ENCODE data around the gene PTPRE. TPM values are rescaled to one million over a fixed set of nuclear protein-coding genes. Genes with fewer than 3 reads are reported as not detected.

Gene PTPRE
- total RNA-seq, 1 experiment from 2014 or later = 0.50 TPM

DNA sequence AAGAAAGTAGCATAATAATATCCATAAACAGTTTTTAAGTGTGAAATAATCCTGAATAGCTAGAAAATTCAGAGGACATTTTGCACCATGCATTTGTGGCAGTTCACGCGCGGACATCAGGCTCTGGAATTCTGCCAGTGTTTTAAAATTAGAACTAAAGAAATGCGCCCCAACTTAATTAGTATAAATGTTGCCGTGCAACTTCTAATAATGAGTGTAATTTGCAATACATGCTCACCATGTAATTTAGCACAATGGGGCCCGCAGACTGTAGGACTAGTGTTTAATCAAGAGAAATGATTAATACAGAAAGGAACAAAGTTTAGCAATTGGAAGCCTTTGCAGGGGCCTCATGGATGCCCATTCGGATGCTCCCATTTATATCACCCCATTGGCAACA is 96.6 kb downstream of the PTPRE start:
- no TSS peak for BruUV-seq (replicated peaks)
- H3K4me1 ChIP-seq = no peaks in the 10 kb centered on the region
- ChIA-PET POLR2A (no interaction called here), CTCF (no interaction called here)
- no peak overlapping the region for H3K4me3 Mint-ChIP-seq (ENCODE audit: unreplicated experiment)
- H3K4me3 ChIP-seq (ENCODE audit: low read depth, low read length) = no peak overlapping the region
- no peaks in the 10 kb centered on the region for H3K36me3 ChIP-seq (ENCODE audit: control insufficient read depth, insufficient read depth, low read length)
- peaks cover 6% of the 10 kb centered on the region for H3K27me3 Mint-ChIP-seq (ENCODE audit: insufficient read depth, unreplicated experiment)
- no peak for DNase-seq
- no peaks in the 10 kb centered on the region for H3K9me3 ChIP-seq
- no peaks in the 10 kb centered on the region for H3K36me3 Mint-ChIP-seq (ENCODE audit: insufficient read depth, unreplicated experiment)
- no peak overlapping the region for H3K27ac Mint-ChIP-seq (ENCODE audit: unreplicated experiment)
- H3K27me3 ChIP-seq (replicated peaks; ENCODE audit: control insufficient read depth, insufficient read depth, low read length) = peaks cover 3% of the 10 kb centered on the region
- no peak for TF ChIP-seq CTCF (IDR thresholded peaks at IDR 0.05; ENCODE audit: insufficient read depth in 1 of 2, low read depth in 1 of 2, low read length in 1 of 2, severe bottlenecking in 1 of 2, unreplicated experiment in 1 of 2)
- intact Hi-C loops (cut with micrococcal nuclease; ENCODE audit: unreplicated experiment) = no loop called here
- H3K4me1 Mint-ChIP-seq (ENCODE audit: low read depth, unreplicated experiment) = no peaks in the 10 kb centered on the region
- no peaks in the 10 kb centered on the region for H3K9me3 Mint-ChIP-seq (ENCODE audit: unreplicated experiment)

DNA sequence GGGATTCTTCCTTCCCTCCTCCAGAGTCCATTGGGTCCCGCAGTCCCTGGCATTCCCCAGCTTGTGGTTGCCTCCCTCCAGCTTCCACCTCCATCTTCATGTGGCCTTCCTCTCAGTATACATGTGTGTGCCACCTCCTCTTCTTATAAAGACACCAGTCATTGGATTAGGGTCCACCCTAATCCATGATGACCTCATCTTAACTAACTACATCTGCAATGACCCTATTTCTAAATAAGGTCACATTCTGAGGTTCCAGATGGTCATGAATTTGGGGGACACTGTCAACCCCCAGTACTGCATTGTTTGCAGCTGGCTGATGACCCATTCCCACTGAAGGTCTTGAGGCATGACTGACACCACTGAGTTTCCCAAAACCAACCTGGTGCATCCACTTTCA is 99.0 kb downstream of the PTPRE start:
- H3K9me3 ChIP-seq = no peaks in the 10 kb centered on the region
- ChIA-PET POLR2A (no interaction called here), CTCF (no interaction called here)
- intact Hi-C loops (cut with micrococcal nuclease; ENCODE audit: unreplicated experiment) = no loop called here
- Mint-ChIP-seq H3K9me3 (ENCODE audit: unreplicated experiment) (no peaks in the 10 kb centered on the region), H3K36me3 (ENCODE audit: insufficient read depth, unreplicated experiment) (no peaks in the 10 kb centered on the region), H3K27me3 (ENCODE audit: insufficient read depth, unreplicated experiment) (peaks cover 6% of the 10 kb centered on the region), H3K27ac (ENCODE audit: unreplicated experiment) (no peak overlapping the region), H3K4me1 (ENCODE audit: low read depth, unreplicated experiment) (no peaks in the 10 kb centered on the region), H3K4me3 (ENCODE audit: unreplicated experiment) (no peak overlapping the region)
- DNase-seq = no peak
- TF ChIP-seq CTCF (IDR thresholded peaks at IDR 0.05; ENCODE audit: insufficient read depth in 1 of 2, low read depth in 1 of 2, low read length in 1 of 2, severe bottlenecking in 1 of 2, unreplicated experiment in 1 of 2) = no peak
- no TSS peak for BruUV-seq (replicated peaks)
- no peaks in the 10 kb centered on the region for H3K4me1 ChIP-seq
- no peaks in the 10 kb centered on the region for H3K36me3 ChIP-seq (ENCODE audit: control insufficient read depth, insufficient read depth, low read length)
- no peak overlapping the region for H3K4me3 ChIP-seq (ENCODE audit: low read depth, low read length)
- H3K27me3 ChIP-seq (replicated peaks; ENCODE audit: control insufficient read depth, insufficient read depth, low read length) = peaks cover 2% of the 10 kb centered on the region

DNA sequence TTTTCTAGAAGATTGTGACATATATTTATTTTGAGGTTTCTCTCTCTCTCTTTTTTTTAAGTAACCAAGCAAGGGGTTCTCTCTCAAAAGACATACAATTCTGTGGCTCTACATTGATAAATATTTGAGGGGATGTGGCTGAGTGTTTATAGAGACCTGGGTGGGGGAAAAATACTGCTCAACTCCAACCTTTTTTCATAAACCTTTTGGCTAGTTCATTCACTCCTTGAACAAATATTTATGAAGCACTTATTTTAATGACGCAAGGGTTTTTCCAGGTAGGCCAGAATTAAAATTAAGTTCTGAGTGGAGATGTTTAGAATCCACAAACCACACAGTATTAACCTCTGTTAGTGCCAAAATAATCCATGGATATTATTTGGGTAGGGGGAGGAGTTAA is 100.2 kb downstream of the PTPRE start:
- Mint-ChIP-seq H3K27me3 (ENCODE audit: insufficient read depth, unreplicated experiment) (peaks cover 6% of the 10 kb centered on the region), H3K27ac (ENCODE audit: unreplicated experiment) (no peak overlapping the region), H3K4me3 (ENCODE audit: unreplicated experiment) (no peak overlapping the region), H3K9me3 (ENCODE audit: unreplicated experiment) (no peaks in the 10 kb centered on the region), H3K36me3 (ENCODE audit: insufficient read depth, unreplicated experiment) (peaks cover 5% of the 10 kb centered on the region), H3K4me1 (ENCODE audit: low read depth, unreplicated experiment) (no peaks in the 10 kb centered on the region)
- Histone ChIP-seq H3K4me3 (ENCODE audit: low read depth, low read length) (no peak overlapping the region), H3K4me1 (no peaks in the 10 kb centered on the region), H3K27me3 (replicated peaks; ENCODE audit: control insufficient read depth, insufficient read depth, low read length) (peaks cover 2% of the 10 kb centered on the region), H3K9me3 (no peaks in the 10 kb centered on the region), H3K36me3 (ENCODE audit: control insufficient read depth, insufficient read depth, low read length) (no peaks in the 10 kb centered on the region)
- intact Hi-C loops (cut with micrococcal nuclease; ENCODE audit: unreplicated experiment) = no loop called here
- POLR2A ChIA-PET = no interaction called here
- CTCF ChIA-PET = no interaction called here
- BruUV-seq (replicated peaks) = no TSS peak
- DNase-seq = no peak
- no peak for TF ChIP-seq CTCF (IDR thresholded peaks at IDR 0.05; ENCODE audit: insufficient read depth in 1 of 2, low read depth in 1 of 2, low read length in 1 of 2, severe bottlenecking in 1 of 2, unreplicated experiment in 1 of 2)
